OCI-M1 (cell line): ENCODE data around the gene TAGLN3.
A peak's percentile ranks its signal among the peaks of the same experiment; 100 is the strongest.
"Not testable (repeated sequence)": the region's sequence is repeated elsewhere in the genome, so short reads cannot be mapped to it uniquely, and the experiment has no call there.

Experiments
- DNase-seq: peaks from one replicate; lab custom pipeline; 2025; lab: John Stamatoyannopoulos, UW

TAGLN3 gene

DNA sequence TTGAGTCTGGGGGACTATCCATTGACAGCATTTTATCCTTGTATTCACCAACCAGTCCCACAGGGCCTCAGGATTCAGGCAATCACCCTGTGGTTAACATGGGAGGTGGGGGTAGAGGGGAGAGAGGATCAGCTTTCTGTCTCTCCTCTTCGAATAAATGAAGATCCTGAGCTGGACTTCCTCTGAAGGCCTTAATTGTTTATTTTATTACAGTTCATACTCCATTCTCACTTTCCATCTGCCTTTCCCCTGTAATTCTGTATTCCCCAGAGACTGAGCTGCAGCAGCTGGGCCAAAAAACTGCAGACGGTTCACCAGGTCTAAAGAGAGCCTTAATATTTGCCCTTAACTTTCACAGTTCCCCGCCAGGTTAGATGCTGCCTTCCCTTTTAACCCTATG lies 11.9 kb downstream of the TAGLN3 start:
- no peak for DNase-seq

DNA sequence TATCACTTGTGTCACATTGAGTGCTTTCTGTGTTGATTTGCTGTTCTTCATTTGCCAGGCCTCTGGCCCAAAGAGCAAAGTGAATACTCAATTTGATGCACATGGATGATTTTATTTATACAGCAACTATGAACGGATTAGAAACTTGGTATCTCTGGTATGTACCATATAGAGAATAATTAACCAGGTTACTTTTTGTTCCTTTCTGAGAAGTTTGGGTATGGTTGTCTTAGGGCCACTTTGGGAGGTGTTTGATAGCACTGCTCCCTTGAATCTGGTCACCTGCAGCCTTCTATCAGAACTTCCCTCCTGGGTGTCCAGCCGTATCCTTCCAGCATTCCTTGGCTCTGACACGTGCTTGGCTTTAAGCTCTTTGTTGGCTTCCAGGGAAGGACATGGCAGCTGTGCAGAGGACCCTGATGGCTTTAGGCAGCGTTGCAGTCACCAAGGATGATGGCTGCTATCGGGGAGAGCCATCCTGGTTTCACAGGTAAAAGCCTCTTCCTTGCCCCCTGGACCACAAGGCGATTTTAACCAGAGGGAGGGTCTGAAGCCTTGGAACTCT lies 12.7 kb downstream of the TAGLN3 start:
- no peak for DNase-seq

DNA sequence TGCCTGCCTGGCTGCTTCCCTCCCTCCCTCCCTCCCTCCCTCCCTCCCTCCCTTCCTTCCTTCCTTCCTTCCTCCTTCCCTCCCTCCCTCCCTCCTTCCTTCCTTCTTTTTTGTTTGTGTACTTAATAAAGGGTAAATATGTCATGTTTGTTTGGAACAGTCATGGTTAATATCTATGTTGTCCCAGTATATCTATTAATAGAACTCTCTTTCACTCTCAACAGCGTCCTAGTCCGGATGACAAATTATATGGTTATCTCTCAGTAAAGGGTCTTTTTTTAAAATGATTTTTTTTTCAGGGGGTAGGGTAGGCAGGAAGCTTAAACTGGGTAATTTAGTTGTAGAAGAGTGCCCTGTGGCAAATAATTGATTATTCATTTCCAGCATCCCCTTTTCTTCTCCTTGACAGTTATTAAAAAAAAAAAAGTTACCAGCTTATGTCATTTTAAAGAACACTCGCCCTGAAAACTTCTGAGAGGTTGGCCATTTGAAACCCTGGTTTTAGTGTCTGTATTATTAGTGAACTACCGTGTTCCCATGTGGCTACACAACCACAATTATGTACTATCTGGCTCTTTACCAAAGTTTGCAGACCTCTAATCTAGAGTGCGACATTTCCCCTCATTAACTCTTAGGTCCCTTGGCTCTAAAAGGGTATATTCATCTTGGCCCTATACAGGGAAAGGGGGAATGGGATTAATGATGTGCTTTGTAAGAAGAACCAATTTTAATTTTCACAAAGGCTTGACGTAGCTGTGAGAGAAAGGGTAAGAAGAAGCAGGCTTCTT lies 13.7 kb downstream of the TAGLN3 start:
- no peak for DNase-seq

DNA sequence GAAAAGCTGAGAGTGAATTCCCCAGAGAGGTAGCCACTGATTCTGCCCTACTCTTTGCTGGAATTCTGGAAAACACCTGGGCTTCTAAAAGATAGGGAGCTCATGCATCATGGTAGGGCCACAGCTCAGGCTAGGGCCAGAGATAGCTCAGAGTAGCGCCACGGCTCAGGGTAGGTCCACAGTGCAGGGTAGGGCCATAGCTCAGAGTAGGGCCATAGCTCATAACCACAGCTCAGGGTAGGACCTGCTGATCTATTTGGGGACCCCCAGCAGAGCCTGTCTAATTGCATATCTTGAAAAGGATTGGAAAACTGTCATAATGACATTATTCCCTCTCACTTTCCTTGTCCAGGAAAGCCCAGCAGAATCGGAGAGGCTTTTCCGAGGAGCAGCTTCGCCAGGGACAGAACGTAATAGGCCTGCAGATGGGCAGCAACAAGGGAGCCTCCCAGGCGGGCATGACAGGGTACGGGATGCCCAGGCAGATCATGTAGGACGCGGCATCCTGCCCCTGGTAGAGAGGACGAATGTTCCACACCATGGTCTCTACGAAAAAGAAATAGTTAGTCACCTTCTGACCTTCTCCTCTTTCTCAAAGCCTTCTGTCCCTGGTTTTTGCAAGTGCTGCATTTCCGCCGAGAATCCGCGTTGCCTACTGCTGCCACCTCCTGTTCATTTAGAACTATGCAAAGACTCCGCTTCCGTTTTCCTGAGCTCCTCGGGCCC lies 14.5 kb downstream of the TAGLN3 start:
- peak; percentile 83 for DNase-seq

DNA sequence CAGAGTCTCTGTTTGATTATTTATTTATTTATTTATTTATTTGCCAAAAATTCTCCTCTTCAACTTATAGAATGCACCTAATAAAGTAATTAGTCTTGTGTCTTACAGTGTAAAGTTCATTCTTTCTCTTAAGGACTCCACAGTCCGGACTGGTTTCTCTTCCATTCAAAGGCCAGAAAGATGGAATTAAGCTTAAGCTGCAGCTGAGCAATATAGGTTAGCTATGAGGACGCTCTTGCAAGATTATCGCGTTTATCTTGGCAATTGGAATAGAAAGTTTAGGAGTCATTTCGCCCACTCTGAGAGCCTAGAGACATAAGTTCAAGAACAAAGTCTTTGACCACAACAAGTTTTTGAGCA lies 15.0 kb downstream of the TAGLN3 start:
- DNase-seq = no peak

DNA sequence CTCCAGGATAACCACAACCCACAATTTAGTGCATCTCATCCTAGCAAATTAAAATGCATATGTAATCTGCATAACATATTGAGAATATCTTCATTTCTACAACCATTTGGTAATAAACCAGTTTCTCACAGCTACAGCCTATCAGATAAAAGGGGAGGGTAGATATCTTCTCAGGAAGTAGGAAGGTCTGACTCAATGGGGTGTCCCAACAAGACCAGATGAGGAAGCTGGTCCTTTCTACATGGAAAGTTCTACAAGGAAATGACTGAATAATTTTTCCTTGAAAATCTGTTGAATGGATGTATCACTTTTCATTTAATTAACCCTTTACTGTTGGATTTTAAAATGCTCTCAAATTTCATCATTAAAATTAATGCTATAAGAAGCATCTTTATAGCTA lies 18.4 kb downstream of the TAGLN3 start:
- no peak for DNase-seq

DNA sequence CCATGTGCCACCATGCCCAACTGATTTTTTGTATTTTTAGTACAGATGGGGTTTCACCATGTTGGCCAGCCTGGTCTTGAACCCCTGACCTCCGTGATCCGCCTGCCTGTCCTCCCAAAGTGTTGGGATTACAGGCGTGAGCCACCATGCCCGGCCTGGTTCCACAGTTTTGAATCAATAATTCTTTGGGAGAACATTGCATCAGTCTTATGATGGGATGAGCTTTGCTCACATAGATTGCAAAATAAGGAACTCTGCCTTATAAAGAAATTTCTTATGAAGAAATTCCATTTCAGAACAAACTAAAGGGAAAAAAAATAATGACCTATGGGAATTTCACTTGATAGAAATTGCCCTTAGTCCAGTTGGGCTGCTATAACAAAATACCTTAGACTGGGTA lies 20.0 kb downstream of the TAGLN3 start:
- DNase-seq = no peak

DNA sequence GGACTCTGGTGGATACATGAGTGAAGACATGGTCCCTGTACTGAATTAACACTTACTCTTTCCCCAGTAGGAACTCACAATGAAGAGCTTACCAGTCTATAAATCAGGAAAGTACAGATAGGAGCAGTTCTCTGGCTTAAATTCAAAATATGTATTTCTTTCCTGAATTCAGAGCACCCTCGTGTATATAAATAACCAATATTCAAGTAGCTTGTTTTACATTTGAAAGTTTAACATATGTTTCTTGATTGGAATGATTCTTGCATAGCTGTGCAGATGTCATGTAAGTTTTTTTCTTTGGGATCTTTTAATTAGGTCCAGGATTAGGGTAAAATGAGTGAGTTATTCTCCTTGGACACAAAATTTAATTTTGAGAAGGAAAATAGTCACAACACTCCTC lies 21.0 kb downstream of the TAGLN3 start:
- DNase-seq = no peak

DNA sequence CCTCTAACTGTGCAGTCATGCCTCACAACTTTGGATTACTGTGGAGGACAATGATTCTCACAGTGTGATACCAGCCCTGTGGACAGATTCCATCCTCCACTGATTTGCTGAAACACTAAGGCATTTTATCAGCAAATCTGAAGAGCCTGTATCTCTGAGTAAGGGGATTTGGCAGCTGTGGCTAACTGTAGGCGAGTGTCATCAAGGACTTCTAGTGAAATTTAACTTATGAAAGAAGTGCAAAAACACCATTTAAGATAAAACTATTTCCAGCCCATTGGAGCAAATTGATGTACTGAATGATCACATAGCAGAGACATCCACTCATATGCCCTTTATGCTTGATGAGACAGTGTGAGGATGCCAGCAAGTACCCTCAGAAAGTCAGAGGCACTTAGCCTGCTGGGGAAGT lies 22.0 kb downstream of the TAGLN3 start:
- no peak for DNase-seq

DNA sequence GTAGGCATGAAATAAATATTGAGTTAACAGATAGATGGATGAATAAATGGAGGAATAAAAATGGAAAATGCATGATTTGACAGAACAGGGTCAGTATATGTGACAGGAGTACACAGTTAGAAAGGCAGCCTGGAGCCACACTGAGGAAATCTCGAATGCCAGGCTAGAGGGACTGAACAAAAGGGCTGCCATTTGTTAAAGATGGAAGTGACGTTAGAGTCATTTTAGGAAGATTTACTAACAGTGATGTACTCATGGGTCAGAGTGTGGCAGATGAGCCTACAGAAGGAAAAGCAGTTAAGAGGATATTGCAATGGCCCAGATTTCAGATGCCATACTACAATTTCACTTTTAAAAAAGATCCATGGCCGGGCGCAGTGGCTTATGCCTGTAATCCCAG lies 28.4 kb downstream of the TAGLN3 start:
- no peak for DNase-seq

DNA sequence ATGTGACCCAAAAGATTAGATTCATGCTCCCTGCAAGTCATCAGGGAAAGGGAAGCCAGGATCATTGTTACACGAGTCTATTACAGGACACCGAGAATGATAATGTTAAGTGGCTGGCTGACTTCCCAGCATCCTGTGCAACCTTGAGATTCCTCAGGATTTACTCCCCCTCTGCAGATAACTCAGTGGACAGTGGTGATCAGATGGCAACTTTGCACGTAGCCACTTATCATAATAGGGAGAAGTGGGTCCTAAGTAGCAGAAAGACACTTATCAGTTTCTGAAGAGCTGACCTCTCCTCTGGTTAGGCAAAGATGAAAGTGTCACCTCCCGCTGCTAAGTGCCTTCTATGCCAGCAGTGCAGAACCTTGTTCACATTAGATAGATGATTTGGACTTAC lies 29.1 kb downstream of the TAGLN3 start:
- no peak for DNase-seq

DNA sequence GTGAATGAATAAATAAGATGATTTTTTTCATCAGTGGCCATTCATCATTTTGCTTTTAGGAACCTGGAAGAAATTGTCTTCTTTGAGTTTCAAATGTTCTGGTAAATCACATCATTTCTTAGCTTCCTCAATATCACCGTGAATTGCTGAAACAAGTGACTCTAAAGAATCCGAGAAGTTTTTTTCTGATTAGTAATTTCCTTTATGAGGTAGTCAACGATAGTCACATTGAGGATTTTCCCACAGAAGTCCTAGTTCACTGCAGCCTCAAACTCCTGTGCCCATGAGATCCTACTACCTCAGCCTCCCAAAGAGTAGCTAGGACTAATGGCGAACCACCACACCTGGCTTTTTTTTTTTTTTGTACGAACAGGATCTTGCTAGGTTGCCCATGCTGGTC lies 32.2 kb downstream of the TAGLN3 start:
- no peak for DNase-seq

DNA sequence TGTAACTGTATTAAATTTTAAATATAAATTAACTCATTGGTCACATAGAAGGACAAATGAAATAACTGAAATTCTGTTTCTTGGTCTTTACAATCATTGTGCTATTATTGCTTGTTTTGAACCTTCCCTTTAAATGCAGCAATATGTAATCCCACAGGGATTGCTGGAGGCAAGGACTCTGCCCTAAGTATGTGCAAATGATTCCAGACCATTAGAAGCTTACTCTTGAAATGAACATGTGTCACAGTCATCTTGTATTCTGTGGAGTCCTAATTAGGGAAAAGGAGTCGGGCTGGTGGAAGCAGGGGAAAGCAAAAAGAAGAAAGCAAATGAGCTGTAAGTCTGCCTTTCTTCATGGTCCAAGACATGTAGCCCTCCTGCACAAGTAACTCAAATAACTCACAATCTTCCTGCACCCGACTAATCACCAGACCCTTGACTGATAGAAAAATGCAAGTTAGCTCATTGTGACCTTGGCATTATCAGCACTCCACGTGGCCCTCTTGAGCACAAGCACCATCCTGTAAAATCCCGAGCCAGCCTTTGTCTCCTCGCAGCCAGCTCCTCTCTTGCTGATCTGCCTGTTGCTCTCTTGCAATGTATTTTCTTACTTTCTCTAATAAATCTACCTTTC lies 33.5 kb downstream of the TAGLN3 start:
- no peak for DNase-seq

DNA sequence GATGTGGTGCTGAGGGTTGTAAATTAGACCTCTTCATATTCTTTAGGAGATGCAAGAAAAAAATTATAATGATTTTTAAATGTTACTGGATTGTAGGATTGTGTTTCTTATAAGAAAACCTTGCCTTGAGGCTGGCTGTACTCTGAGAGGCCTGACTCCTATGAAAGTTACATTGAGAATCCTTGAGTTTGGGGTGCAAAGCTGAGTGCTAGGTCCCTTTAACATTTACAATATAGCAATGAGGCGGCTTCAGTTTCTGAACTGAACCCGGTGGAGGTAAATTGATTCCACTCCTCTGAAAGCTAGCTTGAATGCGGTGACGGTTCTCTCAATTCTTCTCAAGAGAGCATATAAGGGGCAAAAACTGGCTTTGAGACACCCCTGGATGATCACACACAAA lies 35.7 kb downstream of the TAGLN3 start, which contains the start of gene TMPRSS7:
Gene TMPRSS7, plus strand, starts transcription at position 301 of the 400 bp plus-strand sequence. CDS start 110 bp downstream, outside the sequence.
- no peak for DNase-seq

DNA sequence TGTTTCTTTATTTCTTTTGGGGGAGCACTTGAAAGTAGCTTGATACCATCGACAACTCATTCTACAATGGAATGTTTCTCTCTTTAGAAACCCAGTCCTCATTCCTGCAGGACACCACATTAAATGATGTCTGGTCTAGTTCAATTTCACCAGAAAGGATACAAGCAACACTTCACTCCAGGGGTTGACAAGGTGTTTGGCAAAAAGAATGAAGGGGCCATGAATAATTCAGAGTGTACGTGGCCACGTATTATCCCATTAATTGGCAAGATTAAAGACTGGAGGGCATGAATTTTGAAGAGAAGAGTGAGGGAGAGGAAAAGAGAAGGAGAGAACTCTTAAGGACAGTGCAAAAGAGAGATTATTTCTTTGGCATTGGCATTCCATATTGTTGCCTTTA lies 36.5 kb downstream of the TAGLN3 start:
- DNase-seq = no peak

DNA sequence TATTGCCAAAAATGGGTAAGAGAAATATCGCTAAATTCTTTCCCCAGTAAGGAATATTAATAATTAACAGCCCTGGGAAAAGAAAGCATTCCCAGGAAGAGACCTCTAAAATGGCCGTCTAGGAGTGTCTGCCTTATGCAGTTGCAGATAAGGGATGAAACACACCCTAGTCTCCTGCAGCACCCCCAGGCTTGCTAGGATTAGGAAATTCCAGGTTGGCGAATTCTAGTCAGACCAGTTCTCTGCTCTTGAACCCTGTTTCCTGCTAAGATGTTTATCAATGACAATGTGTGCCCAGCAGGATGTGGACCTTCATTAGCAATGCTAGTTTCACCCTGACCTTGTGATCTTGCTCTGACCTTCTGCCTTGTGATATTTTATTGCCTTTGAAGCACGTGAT lies 38.5 kb downstream of the TAGLN3 start:
- DNase-seq = not testable (repeated sequence)

DNA sequence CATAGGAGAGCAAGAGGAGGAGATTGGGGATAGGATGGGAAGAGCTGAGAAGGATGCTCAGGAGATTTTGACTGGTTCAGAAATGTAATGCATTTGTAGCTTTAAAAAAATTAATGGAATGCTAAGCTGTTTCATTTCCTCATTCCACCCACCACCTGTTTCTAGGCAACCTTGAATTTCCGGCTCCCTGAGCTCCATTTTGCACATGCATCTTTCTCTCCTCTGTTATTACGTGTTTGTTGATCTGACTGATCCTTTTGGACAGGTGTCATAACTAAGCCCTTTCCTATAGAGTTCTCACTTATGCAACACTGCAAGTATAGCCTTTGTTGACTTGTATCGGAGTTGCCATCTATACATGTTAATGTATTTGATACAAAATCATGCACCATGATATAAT lies 40.1 kb downstream of the TAGLN3 start:
- no peak for DNase-seq

DNA sequence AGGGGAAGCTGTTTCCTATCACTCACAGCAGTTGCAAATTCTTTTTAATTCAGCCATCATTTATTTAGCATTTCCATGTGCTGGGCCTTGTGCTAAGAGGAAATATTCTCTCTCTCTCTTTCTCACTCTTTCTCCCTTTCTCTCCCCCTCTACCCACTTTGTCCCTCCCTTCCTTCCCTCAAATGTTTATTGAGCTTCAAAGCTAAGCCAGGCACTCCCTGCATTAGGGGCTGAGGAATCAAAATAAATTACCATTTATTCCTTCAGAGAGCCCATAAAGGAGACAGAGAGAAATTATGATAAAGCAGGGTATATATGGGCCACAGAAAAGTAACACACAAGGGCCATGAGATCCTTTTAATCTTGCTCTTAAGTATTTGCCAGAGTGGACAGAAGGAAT lies 42.6 kb downstream of the TAGLN3 start:
- no peak for DNase-seq

DNA sequence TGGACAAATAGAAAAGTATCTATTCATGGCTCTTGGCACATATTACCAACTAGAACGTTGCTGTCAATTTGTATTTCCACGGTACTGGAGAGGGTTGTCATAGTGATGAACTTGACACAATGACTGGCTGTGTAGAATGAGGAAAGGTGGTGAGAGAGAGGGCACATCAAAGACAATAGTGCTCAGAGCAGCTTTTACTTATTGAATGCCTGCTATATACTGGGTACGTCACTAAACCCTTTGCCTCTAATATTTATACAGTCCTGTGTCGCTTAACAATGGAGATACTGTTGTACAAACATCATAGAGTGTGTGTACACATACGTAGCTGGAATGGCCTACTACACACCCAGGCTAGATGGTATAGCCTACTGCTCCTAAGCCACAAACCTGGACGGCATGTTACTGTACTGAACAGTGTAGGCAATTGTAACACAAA lies 44.1 kb downstream of the TAGLN3 start:
- DNase-seq = no peak

DNA sequence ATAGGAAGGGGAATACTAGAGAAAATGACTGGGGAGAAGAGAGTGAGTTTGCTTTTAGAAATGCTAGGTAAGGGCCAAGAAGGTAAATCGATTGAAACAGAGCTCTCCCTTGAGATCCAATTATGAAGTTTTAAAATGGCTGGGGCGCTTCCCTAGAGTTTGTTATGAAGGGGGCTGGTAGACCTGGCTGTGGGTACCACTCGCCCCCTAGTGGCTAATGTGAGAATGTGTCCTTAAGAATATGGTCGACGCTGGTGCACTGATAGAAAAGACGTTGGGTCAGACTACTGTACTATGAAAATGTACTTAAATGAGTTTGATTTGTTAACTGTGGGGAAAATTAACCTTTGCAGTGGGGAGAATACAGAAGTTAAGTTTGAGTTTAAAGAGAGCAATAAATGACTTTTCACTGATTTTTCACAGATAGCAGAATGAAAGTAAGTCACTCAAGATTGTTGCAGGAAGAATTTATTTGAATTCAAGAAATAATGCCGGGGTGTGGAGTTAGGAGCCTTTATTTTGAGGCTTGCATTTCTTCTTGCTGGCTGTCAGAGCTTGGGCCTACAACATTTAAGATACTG lies 45.0 kb downstream of the TAGLN3 start:
- peak; percentile 73 for DNase-seq

DNA sequence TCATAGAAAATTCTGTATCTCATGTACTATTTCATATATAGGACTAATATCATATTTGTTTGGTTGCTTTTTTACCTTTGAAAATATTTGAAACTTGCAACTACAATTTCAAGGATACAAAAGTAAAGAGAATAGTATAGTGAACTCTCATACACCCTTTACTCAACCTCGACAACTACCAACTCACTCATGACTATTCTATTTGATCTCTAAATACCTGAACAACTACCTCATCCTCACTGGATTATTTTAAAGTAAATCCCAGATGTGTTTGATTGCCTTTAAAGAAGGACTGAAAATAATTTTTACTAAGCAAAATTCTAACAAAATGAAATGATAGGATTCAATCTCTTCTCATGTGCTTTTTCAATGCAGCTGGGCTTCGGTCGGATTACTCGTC lies 47.9 kb downstream of the TAGLN3 start:
- DNase-seq = no peak

DNA sequence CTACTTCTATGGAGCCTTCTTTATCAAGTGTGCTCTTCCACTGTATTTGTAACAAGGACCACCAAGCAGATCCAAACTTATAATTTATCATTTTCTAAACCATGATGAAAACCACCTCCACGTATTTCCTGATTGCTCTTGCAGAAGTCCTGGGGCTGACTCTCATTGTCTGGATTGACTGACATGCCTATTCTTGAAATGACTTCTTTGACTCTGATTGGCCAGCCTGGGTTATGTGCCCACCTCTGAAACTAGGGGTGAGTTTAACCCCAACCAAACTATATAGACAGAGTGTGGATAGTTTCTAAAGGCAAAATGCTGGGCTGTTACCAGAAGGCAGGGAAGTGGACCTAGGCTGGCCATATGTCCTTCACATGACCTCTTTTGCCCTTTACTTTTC lies 48.5 kb downstream of the TAGLN3 start:
- no peak for DNase-seq
